Measurements from ENCODE around the gene SOHLH1. TPM values are rescaled to one million over a fixed set of nuclear protein-coding genes. Genes with fewer than 3 reads are reported as not detected.

The SOHLH1 gene
- total and polyA plus RNA-seq, 2 donors = 0.05 TPM; not detected in 1

- H3K9me3 ChIP-seq (ENCODE audit: control insufficient read depth in 2 of 2, insufficient read depth in 1 of 2, low read length in 1 of 2) = peaks cover 9 to 24% of the 10 kb centered on the region in 2 donors
- no peak overlapping the region for H3K4me3 ChIP-seq (ENCODE audit: low read length in 2 of 2)
- H3K36me3 ChIP-seq (ENCODE audit: control insufficient read depth in 2 of 2, insufficient read depth in 2 of 2, low read length in 1 of 2) = no peaks in the 10 kb centered on the region
- H3K27ac ChIP-seq (ENCODE audit: low read depth in 1 of 2, low read length in 1 of 2) = no peak overlapping the region
- peaks cover 20 to 33% of the 10 kb centered on the region in 2 donors for H3K27me3 ChIP-seq (ENCODE audit: control insufficient read depth in 2 of 2, insufficient read depth in 1 of 2, low read length in 1 of 2)
- 61% methylated on average over 6 of the region's 6 CpGs for WGBS
- no peaks in the 10 kb centered on the region for H3K4me1 ChIP-seq (ENCODE audit: control insufficient read depth in 2 of 2, insufficient read depth in 2 of 2, low read length in 2 of 2)
- DNase-seq (ENCODE audit: low read depth in 6 of 9, low spot score in 9 of 9) = no peak
Measured at GRCh38 chr9:135732569-135733257, 33.4 kb upstream of the SOHLH1 start.

- peaks cover 8 to 21% of the 10 kb centered on the region in 2 donors for H3K27me3 ChIP-seq (ENCODE audit: control insufficient read depth in 2 of 2, insufficient read depth in 1 of 2, low read length in 1 of 2)
- H3K36me3 ChIP-seq (ENCODE audit: control insufficient read depth in 2 of 2, insufficient read depth in 2 of 2, low read length in 1 of 2) = no peaks in the 10 kb centered on the region
- WGBS = 98% methylated on average over 12 of the region's 12 CpGs
- H3K9me3 ChIP-seq (ENCODE audit: control insufficient read depth in 2 of 2, insufficient read depth in 1 of 2, low read length in 1 of 2) = peaks cover 9 to 24% of the 10 kb centered on the region in 2 donors
- no peaks in the 10 kb centered on the region for H3K4me1 ChIP-seq (ENCODE audit: control insufficient read depth in 2 of 2, insufficient read depth in 2 of 2, low read length in 2 of 2)
- no peak for DNase-seq (ENCODE audit: low read depth in 6 of 9, low spot score in 9 of 9)
- no peak overlapping the region for H3K27ac ChIP-seq (ENCODE audit: low read depth in 1 of 2, low read length in 1 of 2)
- H3K4me3 ChIP-seq (ENCODE audit: low read length in 2 of 2) = no peak overlapping the region
Measured at GRCh38 chr9:135731454-135731853, 32.2 kb upstream of the SOHLH1 start.

GRCh38 chr9:135729480-135729879, 30.2 kb upstream of the SOHLH1 start:
- Histone ChIP-seq H3K9me3 (ENCODE audit: control insufficient read depth in 2 of 2, insufficient read depth in 1 of 2, low read length in 1 of 2) (peaks cover 9 to 21% of the 10 kb centered on the region in 2 donors), H3K4me3 (ENCODE audit: low read length in 2 of 2) (no peak overlapping the region), H3K27me3 (ENCODE audit: control insufficient read depth in 2 of 2, insufficient read depth in 1 of 2, low read length in 1 of 2) (peaks cover 0 to 4% of the 10 kb centered on the region in 2 donors), H3K27ac (ENCODE audit: low read depth in 1 of 2, low read length in 1 of 2) (no peak overlapping the region), H3K4me1 (ENCODE audit: control insufficient read depth in 2 of 2, insufficient read depth in 2 of 2, low read length in 2 of 2) (no peaks in the 10 kb centered on the region), H3K36me3 (ENCODE audit: control insufficient read depth in 2 of 2, insufficient read depth in 2 of 2, low read length in 1 of 2) (no peaks in the 10 kb centered on the region)
- WGBS = 85% methylated on average over 13 of the region's 13 CpGs
- no peak for DNase-seq (ENCODE audit: low read depth in 6 of 9, low spot score in 9 of 9)

- H3K27ac ChIP-seq (ENCODE audit: low read depth in 1 of 2, low read length in 1 of 2) = no peak overlapping the region
- no peak overlapping the region for H3K4me3 ChIP-seq (ENCODE audit: low read length in 2 of 2)
- H3K9me3 ChIP-seq (ENCODE audit: control insufficient read depth in 2 of 2, insufficient read depth in 1 of 2, low read length in 1 of 2) = peaks cover 9 to 17% of the 10 kb centered on the region in 2 donors
- WGBS = 75% methylated on average over 18 of the region's 18 CpGs
- no peak for DNase-seq (ENCODE audit: low read depth in 6 of 9, low spot score in 9 of 9)
- no peaks in the 10 kb centered on the region for H3K36me3 ChIP-seq (ENCODE audit: control insufficient read depth in 2 of 2, insufficient read depth in 2 of 2, low read length in 1 of 2)
- no peaks in the 10 kb centered on the region for H3K4me1 ChIP-seq (ENCODE audit: control insufficient read depth in 2 of 2, insufficient read depth in 2 of 2, low read length in 2 of 2)
- H3K27me3 ChIP-seq (ENCODE audit: control insufficient read depth in 2 of 2, insufficient read depth in 1 of 2, low read length in 1 of 2) = peaks cover 0 to 2% of the 10 kb centered on the region in 2 donors
Measured at GRCh38 chr9:135728436-135729110, 29.3 kb upstream of the SOHLH1 start.

GRCh38 chr9:135727257-135727875, 28.1 kb upstream of the SOHLH1 start:
- no peak for DNase-seq (ENCODE audit: low read depth in 6 of 9, low spot score in 9 of 9)
- no peak overlapping the region for H3K27ac ChIP-seq (ENCODE audit: low read depth in 1 of 2, low read length in 1 of 2)
- no peaks in the 10 kb centered on the region for H3K36me3 ChIP-seq (ENCODE audit: control insufficient read depth in 2 of 2, insufficient read depth in 2 of 2, low read length in 1 of 2)
- H3K4me3 ChIP-seq (ENCODE audit: low read length in 2 of 2) = no peak overlapping the region
- peaks cover 0 to 2% of the 10 kb centered on the region in 2 donors for H3K27me3 ChIP-seq (ENCODE audit: control insufficient read depth in 2 of 2, insufficient read depth in 1 of 2, low read length in 1 of 2)
- WGBS = 62% methylated on average over 11 of the region's 11 CpGs
- no peaks in the 10 kb centered on the region for H3K4me1 ChIP-seq (ENCODE audit: control insufficient read depth in 2 of 2, insufficient read depth in 2 of 2, low read length in 2 of 2)
- peaks cover 8 to 11% of the 10 kb centered on the region in 2 donors for H3K9me3 ChIP-seq (ENCODE audit: control insufficient read depth in 2 of 2, insufficient read depth in 1 of 2, low read length in 1 of 2)

GRCh38 chr9:135726138-135726853, 27.0 kb upstream of the SOHLH1 start:
- peaks cover 2 to 3% of the 10 kb centered on the region in 2 donors for H3K9me3 ChIP-seq (ENCODE audit: control insufficient read depth in 2 of 2, insufficient read depth in 1 of 2, low read length in 1 of 2)
- no peak for DNase-seq (ENCODE audit: low read depth in 6 of 9, low spot score in 9 of 9)
- peaks cover 0 to 2% of the 10 kb centered on the region in 2 donors for H3K27me3 ChIP-seq (ENCODE audit: control insufficient read depth in 2 of 2, insufficient read depth in 1 of 2, low read length in 1 of 2)
- H3K27ac ChIP-seq (ENCODE audit: low read depth in 1 of 2, low read length in 1 of 2) = no peak overlapping the region
- no peak overlapping the region for H3K4me3 ChIP-seq (ENCODE audit: low read length in 2 of 2)
- H3K36me3 ChIP-seq (ENCODE audit: control insufficient read depth in 2 of 2, insufficient read depth in 2 of 2, low read length in 1 of 2) = no peaks in the 10 kb centered on the region
- 78% methylated on average over 16 of the region's 16 CpGs for WGBS
- H3K4me1 ChIP-seq (ENCODE audit: control insufficient read depth in 2 of 2, insufficient read depth in 2 of 2, low read length in 2 of 2) = no peaks in the 10 kb centered on the region

- Histone ChIP-seq H3K9me3 (ENCODE audit: control insufficient read depth in 2 of 2, insufficient read depth in 1 of 2, low read length in 1 of 2) (no peaks in the 10 kb centered on the region), H3K4me1 (ENCODE audit: control insufficient read depth in 2 of 2, insufficient read depth in 2 of 2, low read length in 2 of 2) (no peaks in the 10 kb centered on the region), H3K36me3 (ENCODE audit: control insufficient read depth in 2 of 2, insufficient read depth in 2 of 2, low read length in 1 of 2) (no peaks in the 10 kb centered on the region), H3K4me3 (ENCODE audit: low read length in 2 of 2) (no peak overlapping the region), H3K27ac (ENCODE audit: low read depth in 1 of 2, low read length in 1 of 2) (no peak overlapping the region), H3K27me3 (ENCODE audit: control insufficient read depth in 2 of 2, insufficient read depth in 1 of 2, low read length in 1 of 2) (peaks cover 0 to 2% of the 10 kb centered on the region in 2 donors)
- WGBS = 80% methylated on average over 16 of the region's 16 CpGs
- no peak for DNase-seq (ENCODE audit: low read depth in 6 of 9, low spot score in 9 of 9)
Measured at GRCh38 chr9:135724186-135724787, 25.0 kb upstream of the SOHLH1 start.

GRCh38 chr9:135722365-135722764, 23.1 kb upstream of the SOHLH1 start:
- Histone ChIP-seq H3K9me3 (ENCODE audit: control insufficient read depth in 2 of 2, insufficient read depth in 1 of 2, low read length in 1 of 2) (no peaks in the 10 kb centered on the region), H3K27ac (ENCODE audit: low read depth in 1 of 2, low read length in 1 of 2) (no peak overlapping the region), H3K27me3 (ENCODE audit: control insufficient read depth in 2 of 2, insufficient read depth in 1 of 2, low read length in 1 of 2) (peaks cover 0 to 3% of the 10 kb centered on the region in 2 donors), H3K36me3 (ENCODE audit: control insufficient read depth in 2 of 2, insufficient read depth in 2 of 2, low read length in 1 of 2) (no peaks in the 10 kb centered on the region), H3K4me1 (ENCODE audit: control insufficient read depth in 2 of 2, insufficient read depth in 2 of 2, low read length in 2 of 2) (no peaks in the 10 kb centered on the region), H3K4me3 (ENCODE audit: low read length in 2 of 2) (no peak overlapping the region)
- 81% methylated on average over 18 of the region's 18 CpGs for WGBS
- DNase-seq (ENCODE audit: low read depth in 6 of 9, low spot score in 9 of 9) = no peak
